Ishikawa (cell line): ENCODE measurements around the gene GOLGA2.

ENCODE experiments used
- CREB1 ChIP-seq: IDR thresholded peaks from 2 replicates; pipeline ENCODE4 v1.6.1; 2012; ENCODE audit warnings: low read depth
- EP300 ChIP-seq: IDR thresholded peaks from 2 replicates; pipeline ENCODE4 v1.6.1; 2012; ENCODE audit warnings: borderline replicate concordance
- NFIC ChIP-seq: IDR thresholded peaks from 2 replicates; pipeline ENCODE4 v1.6.1; 2012
- TF ChIP-seq, protein P1 (sequence below): IDR thresholded peaks from 2 replicates; pipeline ENCODE4 v1.6.1; 2012

DNA sequence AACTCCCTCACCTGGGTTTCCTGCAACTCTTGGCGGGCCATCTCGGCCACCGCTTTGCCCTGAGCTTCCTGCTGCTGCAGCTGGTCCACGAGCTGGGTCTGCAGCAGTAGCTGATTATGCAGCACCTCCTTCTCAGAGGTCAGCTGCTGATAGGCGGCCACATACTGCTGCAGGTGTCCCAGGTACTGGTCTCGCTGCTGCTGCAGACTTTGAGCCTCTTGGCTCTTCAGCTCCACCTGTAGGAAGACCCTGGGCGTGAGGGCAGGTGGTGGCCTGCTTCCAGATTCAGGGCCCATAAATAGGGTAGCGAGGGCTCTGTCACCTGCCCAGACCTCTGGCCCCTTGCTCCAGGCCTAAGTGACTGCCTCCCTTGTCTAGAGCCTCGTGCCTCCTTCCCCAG lies 16.7 kb downstream of the GOLGA2 start:
- TF ChIP-seq NFIC = no peak
- no peak for TF ChIP-seq CREB1
- TF ChIP-seq, protein P1, sequence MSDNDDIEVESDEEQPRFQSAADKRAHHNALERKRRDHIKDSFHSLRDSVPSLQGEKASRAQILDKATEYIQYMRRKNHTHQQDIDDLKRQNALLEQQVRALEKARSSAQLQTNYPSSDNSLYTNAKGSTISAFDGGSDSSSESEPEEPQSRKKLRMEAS = no peak
- TF ChIP-seq EP300 = no peak
